Endothelial cell of umbilical vein (primary cell): ENCODE measurements around the gene HEXIM2. TPM values are rescaled to one million over a fixed set of nuclear protein-coding genes. Genes with fewer than 3 reads are reported as not detected.

ENCODE experiments used
- BruUV-seq: library from RNA; stranded (reverse); fragments of 400-500 nt; replicated peaks from 2 replicates; lab custom pipeline; 2021; lab: Mats Ljungman, UMichigan
- CTCF ChIA-PET: fragments of 300-600, 350-600 bp; sonication (Branson Sonifier 250); formaldehyde crosslinking; loops from one replicate; lab custom pipeline; 2021; ENCODE audit warnings: antibody characterized with exemption, inconsistent platforms; lab: Charles Lee
- POLR2A ChIA-PET: fragments of 300-600, 350-600 bp; sonication (Branson Sonifier 250); formaldehyde crosslinking; loops from one replicate; lab custom pipeline; 2021; ENCODE audit warnings: antibody characterized with exemption, inconsistent platforms; lab: Charles Lee
- DNase-seq: peaks from one replicate; pipeline ENCODE4 v3.0.0-alpha.2; 2011; ENCODE audit warnings: low read depth, low spot score
- FAIRE-seq: peaks from 2 replicates; lab custom pipeline; 2011; peaks lifted over from hg19 to GRCh38; lab: Jason Lieb, UNC
- H2AFZ ChIP-seq: 2 replicates; pipeline ENCODE4 v1.6.0; 2012; ENCODE audit warnings: low read depth, low read length, control low read depth, inconsistent platforms
- H3K27ac ChIP-seq: 2 replicates; pipeline ENCODE4 v1.5.1; 2011; ENCODE audit warnings: low read depth, mild to moderate bottlenecking, control low read depth, low read length, moderate library complexity; ENCODE audit not compliant: insufficient read depth
- H3K27me3 ChIP-seq, 2 experiments: 2 replicates each; pipeline versions ENCODE4 v1.6.0 to v1.6.1; 2011; ENCODE audit warnings: low read length in 2 of 2, mixed read lengths in 1 of 2; ENCODE audit not compliant: control insufficient read depth in 2 of 2, insufficient read depth in 2 of 2
- H3K36me3 ChIP-seq, 2 experiments: 2 replicates in 1 of 2; 3 replicates in 1 of 2; pipeline ENCODE4 v1.5.1; 2011; ENCODE audit warnings: low read length in 2 of 2, mild to moderate bottlenecking in 1 of 2, moderate library complexity in 1 of 2; ENCODE audit not compliant: control insufficient read depth in 2 of 2, insufficient read depth in 2 of 2; ENCODE audit errors: extremely low read depth in 1 of 2
- H3K4me1 ChIP-seq: 3 replicates; pipeline ENCODE4 v1.5.1; 2011; ENCODE audit warnings: mild to moderate bottlenecking, low read length; ENCODE audit not compliant: control insufficient read depth, insufficient read depth; ENCODE audit errors: extremely low read depth
- H3K4me2 ChIP-seq: 2 replicates; pipeline ENCODE4 v1.6.1; 2011; ENCODE audit warnings: low read length, control low read depth, mixed read lengths; ENCODE audit not compliant: insufficient read depth
- H3K4me3 ChIP-seq, 3 experiments: fragments of 200-600 bp in 1 of 3; sonication (generic), shearing (Covaris generic) in 1 of 3; replicated peaks in 1 of 3; 2 replicates each; pipeline ENCODE4 v1.5.1; 2011 to 2016; ENCODE audit warnings: control low read depth in 3 of 3, low read length in 3 of 3, mild to moderate bottlenecking in 2 of 3, inconsistent platforms in 1 of 3, low read depth in 1 of 3, moderate library complexity in 1 of 3; ENCODE audit not compliant: insufficient read depth in 1 of 3
- H3K79me2 ChIP-seq: 2 replicates; pipeline ENCODE4 v1.6.0; 2012; ENCODE audit warnings: low read length, inconsistent platforms; ENCODE audit not compliant: control insufficient read depth, insufficient read depth
- H3K9ac ChIP-seq: replicated peaks from 2 replicates; pipeline ENCODE3; 2011; ENCODE audit warnings: low read length, control low read depth; ENCODE audit not compliant: insufficient read depth; ENCODE audit errors: extremely low read depth
- H3K9me1 ChIP-seq: replicated peaks from 3 replicates; pipeline ENCODE4 v1.6.0; 2011; ENCODE audit warnings: mild to moderate bottlenecking, low read length; ENCODE audit not compliant: control insufficient read depth, insufficient read depth; ENCODE audit errors: extremely low read depth
- H3K9me3 ChIP-seq: replicated peaks from 2 replicates; pipeline ENCODE4 v1.5.1; 2012; ENCODE audit warnings: low read length, inconsistent platforms; ENCODE audit not compliant: control insufficient read depth, insufficient read depth
- H4K20me1 ChIP-seq: replicated peaks from 2 replicates; pipeline ENCODE3; 2011; ENCODE audit warnings: mild to moderate bottlenecking, low read length; ENCODE audit not compliant: control insufficient read depth, insufficient read depth; ENCODE audit errors: extremely low read depth
- CTCF ChIP-seq, 2 donors: IDR thresholded peaks; 1 replicate in 1 of 2; 2 replicates in 1 of 2; pipeline ENCODE4 v1.5.1; 2011; ENCODE audit warnings: low read length in 2 of 2, mild to moderate bottlenecking in 2 of 2, moderate library complexity in 2 of 2, control low read depth in 1 of 2, inconsistent platforms in 1 of 2, low read depth in 1 of 2; ENCODE audit not compliant: insufficient read depth in 1 of 2; ENCODE audit errors: extremely low read depth in 1 of 2
- EZH2 ChIP-seq: IDR thresholded peaks from 2 replicates; pipeline ENCODE4 v1.6.1; 2012; ENCODE audit warnings: borderline replicate concordance, low read depth, mild to moderate bottlenecking, moderate library complexity, low read length, inconsistent platforms; ENCODE audit not compliant: severe bottlenecking
- POLR2A ChIP-seq: IDR thresholded peaks from 2 replicates; pipeline ENCODE4 v1.6.1; 2012; ENCODE audit warnings: low read depth, mild to moderate bottlenecking, control low read depth, low read length
- POLR2AphosphoS5 ChIP-seq: IDR thresholded peaks from 2 replicates; pipeline ENCODE4 v1.6.1; 2012; ENCODE audit warnings: low read depth, mild to moderate bottlenecking, control low read depth, low read length, moderate library complexity; ENCODE audit not compliant: insufficient read depth
- dilution Hi-C: fragments of 300-500 bp; cut with MboI; formaldehyde crosslinking; loops from one replicate; pipeline ENCODE4 v1.15.0; 2019; ENCODE audit warnings: low sequenced_read_pairs; ENCODE audit not compliant: extremely low pct_ligation_motif_present
- intact Hi-C: fragments of 100-400 bp; cut with micrococcal nuclease; formaldehyde crosslinking; loops from one replicate; pipeline ENCODE4 v1.10.0; 2022
- polyA plus RNA-seq, 4 experiments: library from polyadenylated mRNA; depleted of rRNA in 3 of 4; stranded (reverse) in 3 of 4; unstranded in 1 of 4; fragments of >200 nt; gene quantifications; 2 replicates each; pipeline versions ENCODE4 v1.2.1 to v1.2.3, GENCODE V29; 2011 to 2012; ENCODE audit warnings: missing spikeins in 1 of 4
- total RNA-seq: library from RNA; stranded (reverse); gene quantifications from 2 replicates; pipeline ENCODE4 v1.2.3, GENCODE V29; 2021

Gene HEXIM2
- total and polyA plus RNA-seq, 2 donors (not counting 3 experiments of a cell fraction or from before 2014, with no cell fraction given): 2.9 to 3.8 TPM

- FAIRE-seq (peak; percentile 100), DNase-seq (peak; percentile 98)
- ChIA-PET CTCF (interaction anchor here (0.5 to 6.4 kb wide), 95 partner anchors 11 to 1355 kb away, joined by 3 to 476 read pairs (median 5); partner anchors contain the start of genes C1QL1, CFAP97D1, DCAKD and EFTUD2), POLR2A (interaction anchor here (0.6 to 1.7 kb wide), 5 partner anchors 10 to 62 kb away, joined by 3 to 58 read pairs (median 8); partner anchors contain the start of genes HEXIM1 and HEXIM2)
- H3K79me2 ChIP-seq: peaks cover 2% of the 10 kb centered on the region
- no peaks in the 10 kb centered on the region for H3K36me3 ChIP-seq
- H2AFZ ChIP-seq: peak within 1 kb of the TSS; percentile 77
- peak within 1 kb of the TSS; percentile 3 to 69 (median 53) for H3K4me3 ChIP-seq
- no peaks in the 10 kb centered on the region for H3K27me3 ChIP-seq
- peak within 1 kb of the TSS; percentile 22 for H3K9ac ChIP-seq
- dilution Hi-C loops (no loop called here), intact Hi-C loops (loop anchor here (1.0 kb wide), 4 partner anchors 13 to 100 kb away; partner anchors contain the start of genes HEXIM1 and HEXIM2)
- TSS peak; percentile 35 for BruUV-seq
- no peaks in the 10 kb centered on the region for H3K9me1 ChIP-seq
- H3K4me2 ChIP-seq: peak within 1 kb of the TSS; percentile 79
- no peaks in the 10 kb centered on the region for H4K20me1 ChIP-seq
- H3K9me3 ChIP-seq: no peaks in the 10 kb centered on the region
- H3K27ac ChIP-seq: peak within 1 kb of the TSS; percentile 14
- TF ChIP-seq CTCF (IDR thresholded peaks at IDR 0.05; ENCODE audit: extremely low read depth in 1 of 2, insufficient read depth in 1 of 2, low read depth in 1 of 2, low read length in 2 of 2) (peak; percentile 100), EZH2 (no peak), POLR2A (peak; percentile 50), POLR2AphosphoS5 (no peak)
- H3K4me1 ChIP-seq: peaks cover 17% of the 10 kb centered on the region
Measured at GRCh38 chr17:45135192-45135977, 26.3 kb upstream of the HEXIM2 start, which contains the start of gene ACBD4. TSS of gene ACBD4 (plus strand) at chr17:45135687. CDS start at chr17:45136145, 458 bp downstream.
